GM10847 (cell line): ENCODE data around the gene PSME2.

Source experiments
- POLR2A ChIP-seq: IDR thresholded peaks from 2 replicates; pipeline ENCODE4 v1.6.1; 2011; ENCODE audit not compliant: insufficient read length; ENCODE audit errors: extremely low read depth

The PSME2 gene

DNA sequence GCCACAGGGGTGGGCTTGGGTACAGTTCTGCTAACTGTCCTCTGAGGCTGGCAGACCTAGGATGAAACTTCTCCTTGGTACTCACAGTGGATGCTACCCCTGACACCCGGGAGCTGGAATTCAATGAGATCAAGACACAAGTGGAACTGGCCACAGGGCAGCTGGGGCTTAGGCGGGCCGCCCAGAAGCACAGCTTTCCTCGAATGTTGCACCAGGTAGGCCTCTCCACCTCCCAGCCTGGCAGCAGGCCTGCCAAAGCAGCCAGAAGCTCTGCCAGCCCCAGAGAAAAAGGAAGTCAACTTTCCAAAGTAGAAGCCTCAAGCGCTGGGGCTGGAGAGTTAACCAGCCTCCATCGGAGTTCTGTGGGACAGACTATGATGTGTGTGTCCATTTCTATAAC, 29.2 kb downstream of the PSME2 start:
- TF ChIP-seq POLR2A, result no peak

- no peak for TF ChIP-seq POLR2A
Measured at GRCh38 chr14:24116128-24116814, 30.1 kb downstream of the PSME2 start.

- TF ChIP-seq POLR2A, result no peak
Measured at GRCh38 chr14:24115422-24116127, 30.8 kb downstream of the PSME2 start.

DNA sequence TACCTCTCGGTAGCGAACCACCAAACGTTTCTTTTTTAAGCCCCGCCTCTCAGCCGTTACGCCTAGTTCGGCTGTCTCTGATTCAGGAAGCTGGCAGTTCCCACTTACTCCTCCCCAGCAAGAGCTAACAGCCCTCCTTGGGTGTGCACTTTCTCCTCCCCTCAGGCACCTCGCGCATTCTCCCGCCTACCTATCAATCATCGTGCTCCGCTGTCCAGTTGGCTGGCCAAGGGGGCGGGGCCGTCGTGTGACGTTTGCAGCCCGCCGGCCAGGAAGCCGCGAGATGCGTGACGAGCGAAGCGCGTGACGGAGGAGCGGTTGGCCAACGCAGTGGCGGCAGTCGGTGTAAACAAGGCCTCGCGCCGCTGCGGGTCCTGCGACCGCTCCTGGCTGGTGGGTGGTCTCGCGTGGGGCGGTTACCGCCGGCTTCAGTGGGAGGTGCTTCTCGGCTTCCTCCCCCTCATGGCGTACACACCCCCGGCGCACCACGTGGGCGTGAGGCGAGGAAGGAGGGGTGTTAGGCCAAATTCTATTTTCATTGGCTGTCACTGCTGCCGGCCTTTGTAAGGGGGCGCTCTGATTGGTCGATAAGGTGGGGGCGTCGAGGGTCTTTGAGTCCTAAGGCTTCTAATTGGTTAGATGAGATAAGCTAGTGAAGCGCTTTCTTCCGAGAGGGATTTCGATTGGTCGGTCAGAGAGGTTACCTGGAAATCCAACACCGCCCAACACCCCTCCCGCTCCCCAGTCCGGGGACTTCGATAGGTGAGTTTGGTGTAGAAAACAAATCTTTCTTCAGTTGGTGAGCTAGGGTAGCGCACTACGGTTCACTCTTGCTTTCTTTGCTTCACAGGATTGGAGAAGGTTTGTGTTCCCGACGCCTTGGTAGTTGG, 31.6 kb downstream of the PSME2 start, which contains the start of the genes DCAF11 and NRL:
Gene DCAF11, plus strand, starts transcription at position 246 of the 890 bp plus-strand sequence. CDS start 818 bp downstream, outside the sequence.
Gene NRL, minus strand, starts transcription at position 418 of the 890 bp plus-strand sequence. CDS start 32,101 bp downstream, outside the sequence.
- TF ChIP-seq POLR2A, result peak; percentile 13

GRCh38 chr14:24113801-24114531, 32.4 kb downstream of the PSME2 start:
- peak; percentile 67 for TF ChIP-seq POLR2A

GRCh38 chr14:24113379-24113800, 33.0 kb downstream of the PSME2 start:
- TF ChIP-seq POLR2A, result no peak

GRCh38 chr14:24110523-24110922, 35.9 kb downstream of the PSME2 start:
- TF ChIP-seq POLR2A, result no peak

DNA sequence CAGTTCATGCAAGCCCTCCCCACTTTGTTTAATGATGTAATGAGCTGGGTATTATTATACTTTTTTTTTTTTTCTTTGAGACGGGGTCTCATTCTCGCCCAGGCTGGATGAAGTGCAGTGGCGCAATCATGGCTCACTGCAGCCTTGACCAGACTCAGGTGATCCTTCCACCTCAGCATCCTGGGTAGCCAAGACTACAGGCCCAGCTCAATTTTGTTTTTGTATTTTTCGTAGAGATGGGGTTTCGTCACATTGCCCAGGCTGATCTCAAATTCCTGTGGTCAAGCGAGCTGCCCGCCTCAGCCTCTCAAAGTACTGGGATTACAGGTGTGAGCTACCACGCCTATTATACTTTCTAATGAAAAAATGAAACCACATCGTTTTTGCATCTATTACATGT, 36.4 kb downstream of the PSME2 start:
- TF ChIP-seq POLR2A, result no peak

- no peak for TF ChIP-seq POLR2A
Measured at GRCh38 chr14:24108336-24108874, 38.0 kb downstream of the PSME2 start.

GRCh38 chr14:24106672-24107271, 39.6 kb downstream of the PSME2 start:
- no peak for TF ChIP-seq POLR2A

GRCh38 chr14:24103451-24103850, 43.0 kb downstream of the PSME2 start:
- TF ChIP-seq POLR2A, result no peak

DNA sequence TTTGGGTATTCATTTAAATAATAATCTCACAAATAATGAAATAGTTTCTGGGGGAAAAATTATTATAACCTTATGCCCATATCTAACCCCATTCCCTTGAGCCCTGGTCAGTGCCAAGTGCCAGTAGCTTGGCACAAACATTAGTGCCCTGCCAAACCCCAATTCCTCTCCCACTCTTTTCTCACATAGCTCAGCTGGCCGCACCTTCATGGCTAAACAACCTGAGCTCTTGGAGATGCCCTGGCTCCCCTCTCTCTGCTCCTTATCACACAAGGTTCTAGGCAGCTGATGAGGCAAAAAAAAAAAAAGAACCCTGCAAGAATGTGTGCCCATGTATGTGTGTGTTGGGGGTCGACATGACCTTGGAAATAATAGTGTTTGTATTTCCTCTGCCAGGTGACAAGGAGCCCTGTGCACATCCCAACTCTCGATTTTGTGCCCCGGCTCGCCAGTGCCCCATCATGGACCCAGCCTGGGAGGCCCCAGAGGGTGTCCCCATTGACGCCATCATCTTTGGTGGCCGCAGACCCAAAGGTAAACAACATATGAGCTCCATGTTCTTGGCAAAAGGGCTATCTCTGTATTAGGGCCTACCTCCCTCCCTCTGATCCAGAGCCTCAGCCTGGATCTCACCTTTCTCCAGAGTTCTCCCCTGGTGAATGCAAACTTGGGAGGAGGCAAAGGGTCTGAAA, 43.9 kb downstream of the PSME2 start:
- TF ChIP-seq POLR2A, result no peak

DNA sequence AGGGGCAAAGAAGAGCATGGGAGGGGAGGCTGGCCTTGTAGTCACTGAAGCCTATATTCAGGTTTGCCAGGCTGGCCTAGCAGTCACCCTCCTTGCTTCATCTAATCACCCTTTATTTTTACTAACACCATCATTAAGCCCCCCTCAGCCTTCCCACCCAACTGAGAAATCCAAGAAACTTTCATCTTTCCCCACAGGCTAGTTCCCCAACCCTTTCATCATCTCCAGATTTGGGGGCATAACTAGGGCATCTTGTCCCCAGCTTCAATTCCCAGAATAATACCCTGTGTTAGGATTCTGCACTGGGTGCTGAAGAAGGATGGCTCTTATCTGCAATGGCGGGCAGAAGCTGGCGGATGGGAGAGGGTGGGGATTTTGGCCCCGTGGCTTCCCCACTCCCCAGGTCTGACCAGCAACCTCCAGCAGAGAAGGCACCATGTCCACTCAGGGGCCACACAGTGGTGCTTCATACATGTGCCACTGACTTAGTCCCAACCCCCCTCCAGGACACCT, 45.4 kb downstream of the PSME2 start:
- TF ChIP-seq POLR2A, result no peak
